Left ventricle myocardium inferior (tissue), 1 donor: Measurements from ENCODE around the gene WDFY1. TPM values are rescaled to one million over a fixed set of nuclear protein-coding genes. Genes with fewer than 3 reads are reported as not detected.
"Not testable (repeated sequence)": the region's sequence is repeated elsewhere in the genome, so short reads cannot be mapped to it uniquely, and the experiment has no call there.

ENCODE experiments used
- DNase-seq: peaks from one replicate; pipeline ENCODE4 v3.0.0-alpha.2; 2020
- H3K27ac ChIP-seq: fragments of 200-600 bp; replicated peaks from 2 replicates; pipeline ENCODE4 v1.8.0; 2021
- H3K27me3 ChIP-seq: fragments of 200-600 bp; 2 replicates; pipeline ENCODE4 v1.8.0; 2021; ENCODE audit warnings: low read depth
- H3K36me3 ChIP-seq: fragments of 200-600 bp; 2 replicates; pipeline ENCODE4 v1.8.0; 2021
- H3K4me1 ChIP-seq: fragments of 200-600 bp; 2 replicates; pipeline ENCODE4 v1.8.0; 2021
- H3K4me3 ChIP-seq: fragments of 200-600 bp; 2 replicates; pipeline ENCODE4 v1.8.0; 2021; ENCODE audit warnings: mild to moderate bottlenecking, moderate library complexity
- H3K9me3 ChIP-seq: fragments of 200-600 bp; replicated peaks from 2 replicates; pipeline ENCODE4 v1.8.0; 2021
- CTCF ChIP-seq: fragments of 200-600 bp; IDR thresholded peaks from 2 replicates; pipeline ENCODE4 v1.8.0; 2021; ENCODE audit warnings: antibody characterized with exemption, mild to moderate bottlenecking, borderline replicate concordance
- intact Hi-C: fragments of 100-400 bp; cut with micrococcal nuclease; formaldehyde crosslinking; loops from one replicate; pipeline ENCODE4 v1.11.0; 2022
- total RNA-seq: library from RNA; stranded (reverse); fragmentation: NEBNext Ultra II Directional; extraction: Animal tissue kit (Norgen Biotek cat#: 25700); gene quantifications from one replicate; pipeline ENCODE4 v1.2.1, GENCODE V29; 2021
- donor health status: DM: no; HTN: yes; CAD: no; lungs with severe emphysema.

Gene WDFY1
- total RNA-seq, 1 donor from 2014 or later: 12.6 TPM

GRCh38 chr2:223943135-223943534, 2.0 kb downstream of the WDFY1 start:
- intact Hi-C loops: no loop called here
- no peak for DNase-seq

GRCh38 chr2:223941579-223942277, 3.4 kb downstream of the WDFY1 start:
- Histone ChIP-seq H3K36me3 (no peaks in the 10 kb centered on the region), H3K27me3 (no peaks in the 10 kb centered on the region), H3K4me1 (peaks cover 77% of the 10 kb centered on the region), H3K9me3 (no peaks in the 10 kb centered on the region), H3K27ac (no peak overlapping the region), H3K4me3 (no peak overlapping the region)
- TF ChIP-seq CTCF: no peak
- intact Hi-C loops: no loop called here
- no peak for DNase-seq

More at GRCh38 chr2:223943135-223943534, 2.0 kb downstream of the WDFY1 start:
- Histone ChIP-seq H3K36me3 (no peaks in the 10 kb centered on the region), H3K4me1 (peaks cover 63% of the 10 kb centered on the region), H3K27me3 (no peaks in the 10 kb centered on the region), H3K4me3 (peak overlapping the region; percentile 100), H3K27ac (peak overlapping the region; percentile 96), H3K9me3 (no peaks in the 10 kb centered on the region)
- no peak for TF ChIP-seq CTCF

- intact Hi-C loops, H3K27ac ChIP-seq: not testable (repeated sequence)
Measured at GRCh38 chr2:223939438-223939837, 5.7 kb downstream of the WDFY1 start.

GRCh38 chr2:223937535-223937934, 7.6 kb downstream of the WDFY1 start:
- Histone ChIP-seq H3K27me3 (no peaks in the 10 kb centered on the region), H3K4me3 (no peak overlapping the region), H3K36me3 (no peaks in the 10 kb centered on the region), H3K27ac (no peak overlapping the region), H3K9me3 (no peaks in the 10 kb centered on the region), H3K4me1 (peaks cover 85% of the 10 kb centered on the region)
- intact Hi-C loops: no loop called here
- no peak for DNase-seq
- TF ChIP-seq CTCF: no peak

More at GRCh38 chr2:223939438-223939837, 5.7 kb downstream of the WDFY1 start:
- not testable (repeated sequence) for H3K9me3 ChIP-seq, H3K4me3 ChIP-seq, H3K36me3 ChIP-seq, DNase-seq, H3K27me3 ChIP-seq
- H3K4me1 ChIP-seq: peaks cover 84% of the 10 kb centered on the region

- no peaks in the 10 kb centered on the region for H3K27me3 ChIP-seq
- H3K4me1 ChIP-seq: peaks cover 87% of the 10 kb centered on the region
- TF ChIP-seq CTCF: no peak
Measured at GRCh38 chr2:223936862-223937326, 8.2 kb downstream of the WDFY1 start.

GRCh38 chr2:223935459-223936125, 9.5 kb downstream of the WDFY1 start:
- Histone ChIP-seq H3K9me3 (no peaks in the 10 kb centered on the region), H3K27ac (no peak overlapping the region), H3K4me1 (peaks cover 92% of the 10 kb centered on the region), H3K4me3 (no peak overlapping the region), H3K27me3 (no peaks in the 10 kb centered on the region), H3K36me3 (no peaks in the 10 kb centered on the region)
- intact Hi-C loops: no loop called here
- TF ChIP-seq CTCF: no peak
- DNase-seq: no peak

More at GRCh38 chr2:223936862-223937326, 8.2 kb downstream of the WDFY1 start:
- no peaks in the 10 kb centered on the region for H3K36me3 ChIP-seq
- no peak overlapping the region for H3K27ac ChIP-seq
- no peak for DNase-seq
- no peak overlapping the region for H3K4me3 ChIP-seq
- no peaks in the 10 kb centered on the region for H3K9me3 ChIP-seq
- intact Hi-C loops: no loop called here
